Left ventricle myocardium inferior (tissue), 1 donor: ENCODE measurements around the gene BCAP31. TPM values are rescaled to one million over a fixed set of nuclear protein-coding genes. Genes with fewer than 3 reads are reported as not detected.
A peak's percentile ranks its signal among the peaks of the same experiment; 100 is the strongest.
"Not testable (repeated sequence)": the region's sequence is repeated elsewhere in the genome, so short reads cannot be mapped to it uniquely, and the experiment has no call there.

Experiments
- DNase-seq: peaks from one replicate; pipeline ENCODE4 v3.0.0-alpha.2; 2020
- H3K27ac ChIP-seq: fragments of 200-600 bp; replicated peaks from 2 replicates; pipeline ENCODE4 v1.8.0; 2021
- H3K27me3 ChIP-seq: fragments of 200-600 bp; 2 replicates; pipeline ENCODE4 v1.8.0; 2021; ENCODE audit warnings: low read depth
- H3K36me3 ChIP-seq: fragments of 200-600 bp; 2 replicates; pipeline ENCODE4 v1.8.0; 2021
- H3K4me1 ChIP-seq: fragments of 200-600 bp; 2 replicates; pipeline ENCODE4 v1.8.0; 2021
- H3K4me3 ChIP-seq: fragments of 200-600 bp; 2 replicates; pipeline ENCODE4 v1.8.0; 2021; ENCODE audit warnings: mild to moderate bottlenecking, moderate library complexity
- H3K9me3 ChIP-seq: fragments of 200-600 bp; replicated peaks from 2 replicates; pipeline ENCODE4 v1.8.0; 2021
- intact Hi-C: fragments of 100-400 bp; cut with micrococcal nuclease; formaldehyde crosslinking; loops from one replicate; pipeline ENCODE4 v1.11.0; 2022
- total RNA-seq: library from RNA; stranded (reverse); fragmentation: NEBNext Ultra II Directional; extraction: Animal tissue kit (Norgen Biotek cat#: 25700); gene quantifications from one replicate; pipeline ENCODE4 v1.2.1, GENCODE V29; 2021
- TF ChIP-seq, protein P1 (sequence below): fragments of 200-600 bp; IDR thresholded peaks from 2 replicates; pipeline ENCODE4 v1.8.0; 2021; ENCODE audit warnings: antibody characterized with exemption, mild to moderate bottlenecking, borderline replicate concordance
- donor health status: DM: no; HTN: yes; CAD: no; lungs with severe emphysema.

BCAP31 gene
- total RNA-seq, 1 donor from 2014 or later: 80.8 TPM

GRCh38 chrX:153694687-153695270 lies 29.4 kb downstream of the BCAP31 start:
- no peak overlapping the region for H3K4me3 ChIP-seq
- H3K27ac ChIP-seq: peak overlapping the region; percentile 23
- DNase-seq: no peak
- no peaks in the 10 kb centered on the region for H3K9me3 ChIP-seq
- peaks cover 35% of the 10 kb centered on the region for H3K4me1 ChIP-seq
- H3K36me3 ChIP-seq: no peaks in the 10 kb centered on the region
- intact Hi-C loops: no loop called here
- TF ChIP-seq, protein P1, sequence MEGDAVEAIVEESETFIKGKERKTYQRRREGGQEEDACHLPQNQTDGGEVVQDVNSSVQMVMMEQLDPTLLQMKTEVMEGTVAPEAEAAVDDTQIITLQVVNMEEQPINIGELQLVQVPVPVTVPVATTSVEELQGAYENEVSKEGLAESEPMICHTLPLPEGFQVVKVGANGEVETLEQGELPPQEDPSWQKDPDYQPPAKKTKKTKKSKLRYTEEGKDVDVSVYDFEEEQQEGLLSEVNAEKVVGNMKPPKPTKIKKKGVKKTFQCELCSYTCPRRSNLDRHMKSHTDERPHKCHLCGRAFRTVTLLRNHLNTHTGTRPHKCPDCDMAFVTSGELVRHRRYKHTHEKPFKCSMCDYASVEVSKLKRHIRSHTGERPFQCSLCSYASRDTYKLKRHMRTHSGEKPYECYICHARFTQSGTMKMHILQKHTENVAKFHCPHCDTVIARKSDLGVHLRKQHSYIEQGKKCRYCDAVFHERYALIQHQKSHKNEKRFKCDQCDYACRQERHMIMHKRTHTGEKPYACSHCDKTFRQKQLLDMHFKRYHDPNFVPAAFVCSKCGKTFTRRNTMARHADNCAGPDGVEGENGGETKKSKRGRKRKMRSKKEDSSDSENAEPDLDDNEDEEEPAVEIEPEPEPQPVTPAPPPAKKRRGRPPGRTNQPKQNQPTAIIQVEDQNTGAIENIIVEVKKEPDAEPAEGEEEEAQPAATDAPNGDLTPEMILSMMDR: no peak
- H3K27me3 ChIP-seq: no peaks in the 10 kb centered on the region

GRCh38 chrX:153694256-153694655 lies 29.9 kb downstream of the BCAP31 start:
- intact Hi-C loops, H3K4me3 ChIP-seq, H3K36me3 ChIP-seq, H3K9me3 ChIP-seq, H3K27me3 ChIP-seq, DNase-seq: not testable (repeated sequence)
- Histone ChIP-seq H3K27ac (peak overlapping the region; percentile 23), H3K4me1 (peaks cover 31% of the 10 kb centered on the region)

DNA sequence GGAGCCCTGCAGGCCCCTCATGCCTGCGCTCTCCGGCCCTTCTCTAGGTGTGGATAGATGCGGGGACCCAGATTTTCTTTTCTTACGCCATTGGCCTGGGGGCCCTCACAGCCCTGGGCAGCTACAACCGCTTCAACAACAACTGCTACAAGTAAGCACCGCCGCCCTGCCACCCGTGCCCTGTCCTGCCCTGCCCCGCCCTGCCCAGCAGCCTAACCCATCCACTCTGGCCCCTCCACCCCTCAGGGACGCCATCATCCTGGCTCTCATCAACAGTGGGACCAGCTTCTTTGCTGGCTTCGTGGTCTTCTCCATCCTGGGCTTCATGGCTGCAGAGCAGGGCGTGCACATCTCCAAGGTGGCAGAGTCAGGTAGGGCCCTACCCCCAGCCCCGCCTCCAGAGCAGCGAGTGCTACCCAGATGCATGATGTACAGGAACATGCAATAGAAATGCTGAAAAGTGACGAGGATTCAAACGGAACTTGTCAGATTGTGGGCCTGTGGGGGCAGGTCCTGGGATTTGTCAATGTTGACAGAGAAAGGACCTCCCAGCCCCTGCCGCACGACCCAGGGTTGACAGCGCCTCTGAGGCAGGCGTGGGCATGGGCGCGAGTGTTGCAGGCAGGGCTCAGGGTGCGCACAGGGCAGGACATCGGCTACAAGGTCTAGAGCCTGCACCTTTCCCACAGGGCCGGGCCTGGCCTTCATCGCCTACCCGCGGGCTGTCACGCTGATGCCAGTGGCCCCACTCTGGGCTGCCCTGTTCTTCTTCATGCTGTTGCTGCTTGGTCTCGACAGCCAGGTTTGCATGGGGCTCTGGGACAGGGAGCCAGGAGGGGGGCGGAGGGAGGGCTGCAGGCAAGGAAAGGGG lies 30.7 kb downstream of the BCAP31 start:
- TF ChIP-seq, protein P1: no peak
- Histone ChIP-seq H3K4me1 (peaks cover 26% of the 10 kb centered on the region), H3K9me3 (no peaks in the 10 kb centered on the region), H3K36me3 (no peaks in the 10 kb centered on the region), H3K27ac (peak overlapping the region; percentile 16), H3K27me3 (no peaks in the 10 kb centered on the region), H3K4me3 (no peak overlapping the region)
- no peak for DNase-seq
- intact Hi-C loops: no loop called here

DNA sequence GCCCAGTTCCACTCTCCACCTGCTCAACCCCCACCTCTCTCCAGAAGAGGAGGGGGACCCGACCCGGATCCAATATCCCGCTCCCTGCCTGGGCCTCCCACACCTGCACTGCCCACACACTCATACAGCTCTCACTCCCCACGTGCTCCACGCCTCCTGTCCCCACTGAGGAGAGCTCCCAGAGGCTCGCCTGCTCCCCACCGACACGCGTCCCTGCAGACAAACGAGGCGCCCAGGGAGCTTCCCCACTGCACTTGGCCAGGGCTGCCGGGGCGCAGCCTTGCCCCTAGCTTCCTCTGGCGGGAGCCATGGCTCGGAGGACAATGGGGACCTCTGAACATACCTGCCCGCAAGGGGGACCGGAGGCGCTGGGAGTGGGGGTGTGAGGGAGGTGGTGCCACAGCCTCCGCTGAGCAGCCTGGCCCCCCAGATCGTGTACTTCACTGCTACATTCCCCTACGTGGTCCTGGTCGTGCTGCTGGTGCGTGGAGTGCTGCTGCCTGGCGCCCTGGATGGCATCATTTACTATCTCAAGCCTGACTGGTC lies 31.5 kb downstream of the BCAP31 start:
- Histone ChIP-seq H3K36me3 (no peaks in the 10 kb centered on the region), H3K4me3 (no peak overlapping the region), H3K27ac (no peak overlapping the region), H3K4me1 (peaks cover 21% of the 10 kb centered on the region), H3K27me3 (no peaks in the 10 kb centered on the region), H3K9me3 (no peaks in the 10 kb centered on the region)
- TF ChIP-seq, protein P1: no peak
- intact Hi-C loops: no loop called here
- DNase-seq: no peak

- Histone ChIP-seq H3K27ac (peak overlapping the region; percentile 44), H3K36me3 (no peaks in the 10 kb centered on the region), H3K27me3 (no peaks in the 10 kb centered on the region), H3K4me3 (no peak overlapping the region), H3K4me1 (peaks cover 26% of the 10 kb centered on the region), H3K9me3 (no peaks in the 10 kb centered on the region)
- TF ChIP-seq, protein P1: no peak
- DNase-seq: no peak
- intact Hi-C loops: no loop called here
These were observed 32.2 kb downstream of the BCAP31 start for GRCh38 chrX:153692003-153692402.

- intact Hi-C loops: not testable (repeated sequence)
- H3K27ac ChIP-seq: peak overlapping the region; percentile 44
- H3K4me3 ChIP-seq: peak overlapping the region; percentile 66
These were observed 33.0 kb downstream of the BCAP31 start for GRCh38 chrX:153691032-153691827.

More at GRCh38 chrX:153691032-153691827, 33.0 kb downstream of the BCAP31 start:
- not testable (repeated sequence) for DNase-seq, H3K27me3 ChIP-seq, H3K9me3 ChIP-seq, H3K36me3 ChIP-seq
- H3K4me1 ChIP-seq: peaks cover 27% of the 10 kb centered on the region
